ENCODE results near the gene MXD4. TPM values are rescaled to one million over a fixed set of nuclear protein-coding genes. Genes with fewer than 3 reads are reported as not detected.

MXD4 gene
- total and polyA plus RNA-seq, 2 of the 13 experiments (the other 11 are each of a cell fraction or from before 2014, with no cell fraction given) = 29.0 to 31.3 TPM

- TF ChIP-seq FOXC1 (CRISPR knock-in tag; IDR thresholded peaks at IDR 0.05; ENCODE audit: borderline replicate concordance) = no peak
- TF ChIP-seq RAD21 (CRISPR knock-in tag; IDR thresholded peaks at IDR 0.05) = peak; percentile 83
- TF ChIP-seq ZNF318 (CRISPR knock-in tag; IDR thresholded peaks at IDR 0.05) = no peak
- TF ChIP-seq HMGXB4 (CRISPR knock-in tag; IDR thresholded peaks at IDR 0.05; ENCODE audit: borderline replicate concordance in 1 of 2, low read depth in 1 of 2) = 0 out of 4 replicates have a peak, but pooled peaks of 1 of the 2 experiments have one; percentile 19
- TF ChIP-seq RFX1 (IDR thresholded peaks at IDR 0.05) = no peak
- TF ChIP-seq NONO (IDR thresholded peaks at IDR 0.05) = no peak
- no peak for TF ChIP-seq NONO (CRISPR knock-in tag; conservative IDR thresholded peaks at IDR 0.05)
- TF ChIP-seq AKNA (CRISPR knock-in tag; IDR thresholded peaks at IDR 0.05; ENCODE audit: borderline replicate concordance) = no peak
- peak; percentile 53; the same call in 1 of the 2 replicates for TF ChIP-seq THAP11 (CRISPR knock-in tag; IDR thresholded peaks at IDR 0.05)
- no peak for TF ChIP-seq REPIN1 (CRISPR knock-in tag; IDR thresholded peaks at IDR 0.05; ENCODE audit: borderline replicate concordance, low read depth)
- TF ChIP-seq ZNF562 (CRISPR knock-in tag; IDR thresholded peaks at IDR 0.05; ENCODE audit: borderline replicate concordance) = no peak
- TF ChIP-seq SMC3 (IDR thresholded peaks at IDR 0.05; ENCODE audit: low read length) = peak; percentile 88
Measured at GRCh38 chr4:2220016-2220630, 41.8 kb downstream of the MXD4 start (continued).

All from HepG2 (cell line).